ENCODE results near the gene SMC4. TPM values are rescaled to one million over a fixed set of nuclear protein-coding genes. Genes with fewer than 3 reads are reported as not detected.

Gene SMC4
- total and polyA plus RNA-seq, 2 of the 13 experiments (the other 11 are each of a cell fraction or from before 2014, with no cell fraction given), result 19.2 to 74.3 TPM

DNA sequence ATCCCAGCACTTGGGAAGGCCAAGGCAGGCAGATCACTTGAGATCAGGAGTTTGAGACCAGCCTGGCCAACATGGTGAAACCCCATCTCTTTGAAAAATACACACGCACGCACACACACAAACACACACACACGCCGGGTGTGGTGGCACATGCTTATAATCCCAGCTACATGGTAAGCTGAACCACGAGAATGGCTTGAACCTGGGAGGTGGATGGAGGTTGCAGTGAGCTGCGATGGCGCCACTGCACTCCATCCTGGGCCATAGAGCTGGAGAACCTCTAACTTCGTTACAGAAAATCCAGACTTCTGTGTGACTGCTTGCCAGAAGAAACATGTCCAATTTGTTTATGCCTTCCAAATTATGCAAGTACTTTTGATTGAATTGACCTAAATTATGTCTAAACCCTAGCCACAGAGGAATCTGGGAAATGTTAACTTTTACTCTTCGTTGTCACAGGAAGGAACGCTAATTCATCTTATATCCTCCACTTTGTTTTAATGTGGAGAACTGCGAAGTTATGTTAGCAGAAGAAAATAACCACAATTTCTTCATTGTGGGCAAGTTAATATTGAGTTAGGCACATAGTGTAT is 28.5 kb downstream of the SMC4 start:
- no peak overlapping the region for H3K4me3 ChIP-seq (replicated peaks in 1 of 3; ENCODE audit: insufficient read depth in 1 of 3, low read depth in 2 of 3, low read length in 3 of 3)
- no peak overlapping the region for H3K27ac ChIP-seq (ENCODE audit: extremely low read length, insufficient read depth, low read length)
- no peaks in the 10 kb centered on the region for H3K79me2 ChIP-seq (ENCODE audit: insufficient read depth, low read length)
- WGBS (ENCODE audit: low lambda C conversion rate), result 97% methylated on average over 11 of the region's 11 CpGs
- peaks cover 12 to 75% of the 10 kb centered on the region in 2 experiments for H3K36me3 ChIP-seq (replicated peaks in 1 of 2; ENCODE audit: control insufficient read depth in 1 of 2, insufficient read depth in 2 of 2, low read length in 2 of 2)
- H3K4me1 ChIP-seq (ENCODE audit: insufficient read depth, low read length), result no peaks in the 10 kb centered on the region
- in situ Hi-C loops (cut with HindIII; ENCODE audit: extremely low pct_ligation_motif_present, low pct_unique_long_range_greater_than_20kb) (no loop called here), intact Hi-C loops (cut with micrococcal nuclease; ENCODE audit: unreplicated experiment) (no loop called here)
- H3K9ac ChIP-seq (ENCODE audit: insufficient read depth, low read depth, low read length), result no peak overlapping the region
- POLR2A ChIA-PET, result no interaction called here
- H2AFZ ChIP-seq (ENCODE audit: low read length), result no peak overlapping the region
- BruUV-seq (replicated peaks), result no TSS peak
- H3K4me2 ChIP-seq (ENCODE audit: low read depth, low read length), result no peak overlapping the region
- CTCF ChIA-PET (ENCODE audit: low intra/inter-chr PET ratio, low total read pairs), result no interaction called here
- H3K9me3 ChIP-seq (ENCODE audit: low read length), result no peaks in the 10 kb centered on the region
- DNase-seq (ENCODE audit: low spot score) (no peak), FAIRE-seq (no peak), ATAC-seq (peak; percentile 41; the same call in 2 of the 3 replicates)
- no peaks in the 10 kb centered on the region for H3K27me3 ChIP-seq (ENCODE audit: control insufficient read depth in 1 of 2, insufficient read depth in 2 of 2, low read length in 2 of 2)
- H4K20me1 ChIP-seq (ENCODE audit: insufficient read depth, low read length), result no peaks in the 10 kb centered on the region; the same call in 1 of the 2 replicates
- TF ChIP-seq ZNF138 (CRISPR knock-in tag; IDR thresholded peaks at IDR 0.05; ENCODE audit: low read depth) (no peak), RFX5 (IDR thresholded peaks at IDR 0.05; ENCODE audit: low read depth, low read length) (no peak), BHLHE40 (IDR thresholded peaks at IDR 0.05; ENCODE audit: low read length) (no peak)
- TF ChIP-seq, protein P1, sequence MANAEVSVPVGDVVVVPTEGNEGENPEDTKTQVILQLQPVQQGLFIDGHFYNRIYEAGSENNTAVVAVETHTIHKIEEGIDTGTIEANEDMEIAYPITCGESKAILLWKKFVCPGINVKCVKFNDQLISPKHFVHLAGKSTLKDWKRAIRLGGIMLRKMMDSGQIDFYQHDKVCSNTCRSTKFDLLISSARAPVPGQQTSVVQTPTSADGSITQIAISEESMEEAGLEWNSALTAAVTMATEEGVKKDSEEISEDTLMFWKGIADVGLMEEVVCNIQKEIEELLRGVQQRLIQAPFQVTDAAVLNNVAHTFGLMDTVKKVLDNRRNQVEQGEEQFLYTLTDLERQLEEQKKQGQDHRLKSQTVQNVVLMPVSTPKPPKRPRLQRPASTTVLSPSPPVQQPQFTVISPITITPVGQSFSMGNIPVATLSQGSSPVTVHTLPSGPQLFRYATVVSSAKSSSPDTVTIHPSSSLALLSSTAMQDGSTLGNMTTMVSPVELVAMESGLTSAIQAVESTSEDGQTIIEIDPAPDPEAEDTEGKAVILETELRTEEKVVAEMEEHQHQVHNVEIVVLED (CRISPR knock-in tag; IDR thresholded peaks at IDR 0.05; ENCODE audit: borderline replicate concordance), result no peak

DNA sequence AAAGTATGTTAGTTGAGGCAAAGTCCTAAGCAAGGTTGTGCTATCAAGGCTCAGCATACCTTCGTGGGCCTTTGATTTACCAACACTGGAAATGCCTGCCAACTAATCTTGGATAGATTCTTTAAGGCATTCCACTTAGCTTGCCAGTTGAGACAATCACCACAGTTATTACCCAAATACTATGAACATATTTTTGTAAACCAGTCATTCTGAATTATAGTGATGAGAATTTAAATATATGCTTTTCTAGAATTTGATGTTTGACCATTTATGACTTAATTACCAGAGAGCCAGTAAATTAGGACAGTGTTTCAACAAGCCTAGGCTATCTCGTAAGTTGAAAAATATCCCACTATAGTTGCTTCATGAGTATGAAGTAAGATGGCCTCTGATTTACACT is 34.6 kb downstream of the SMC4 start:
- CTCF ChIA-PET (ENCODE audit: low intra/inter-chr PET ratio, low total read pairs), result no interaction called here
- ATAC-seq (no peak), DNase-seq (ENCODE audit: low spot score) (no peak), FAIRE-seq (no peak)
- Histone ChIP-seq H3K9me3 (ENCODE audit: low read length) (no peaks in the 10 kb centered on the region), H3K4me2 (ENCODE audit: low read depth, low read length) (no peak overlapping the region), H2AFZ (ENCODE audit: low read length) (no peak overlapping the region), H3K4me1 (ENCODE audit: insufficient read depth, low read length) (no peaks in the 10 kb centered on the region), H3K79me2 (ENCODE audit: insufficient read depth, low read length) (no peaks in the 10 kb centered on the region), H3K9ac (ENCODE audit: insufficient read depth, low read depth, low read length) (no peak overlapping the region), H3K36me3 (replicated peaks in 1 of 2; ENCODE audit: control insufficient read depth in 1 of 2, insufficient read depth in 2 of 2, low read length in 2 of 2) (peaks cover 4 to 30% of the 10 kb centered on the region in 2 experiments), H3K27ac (ENCODE audit: extremely low read length, insufficient read depth, low read length) (no peak overlapping the region), H3K27me3 (ENCODE audit: control insufficient read depth in 1 of 2, insufficient read depth in 2 of 2, low read length in 2 of 2) (no peaks in the 10 kb centered on the region), H4K20me1 (ENCODE audit: insufficient read depth, low read length) (no peaks in the 10 kb centered on the region; the same call in 1 of the 2 replicates), H3K4me3 (replicated peaks in 1 of 3; ENCODE audit: insufficient read depth in 1 of 3, low read depth in 2 of 3, low read length in 3 of 3) (no peak overlapping the region)
- POLR2A ChIA-PET, result no interaction called here
- intact Hi-C loops (cut with micrococcal nuclease; ENCODE audit: unreplicated experiment) (no loop called here), in situ Hi-C loops (cut with HindIII; ENCODE audit: extremely low pct_ligation_motif_present, low pct_unique_long_range_greater_than_20kb) (no loop called here)
- whole genome bisulfite sequencing (ENCODE audit: low lambda C conversion rate), result 93% methylated on average over 2 of the region's 2 CpGs
- no TSS peak for BruUV-seq (replicated peaks)
- no peak for TF ChIP-seq MEF2D (CRISPR knock-in tag; IDR thresholded peaks at IDR 0.05)
- TF ChIP-seq, protein P2, sequence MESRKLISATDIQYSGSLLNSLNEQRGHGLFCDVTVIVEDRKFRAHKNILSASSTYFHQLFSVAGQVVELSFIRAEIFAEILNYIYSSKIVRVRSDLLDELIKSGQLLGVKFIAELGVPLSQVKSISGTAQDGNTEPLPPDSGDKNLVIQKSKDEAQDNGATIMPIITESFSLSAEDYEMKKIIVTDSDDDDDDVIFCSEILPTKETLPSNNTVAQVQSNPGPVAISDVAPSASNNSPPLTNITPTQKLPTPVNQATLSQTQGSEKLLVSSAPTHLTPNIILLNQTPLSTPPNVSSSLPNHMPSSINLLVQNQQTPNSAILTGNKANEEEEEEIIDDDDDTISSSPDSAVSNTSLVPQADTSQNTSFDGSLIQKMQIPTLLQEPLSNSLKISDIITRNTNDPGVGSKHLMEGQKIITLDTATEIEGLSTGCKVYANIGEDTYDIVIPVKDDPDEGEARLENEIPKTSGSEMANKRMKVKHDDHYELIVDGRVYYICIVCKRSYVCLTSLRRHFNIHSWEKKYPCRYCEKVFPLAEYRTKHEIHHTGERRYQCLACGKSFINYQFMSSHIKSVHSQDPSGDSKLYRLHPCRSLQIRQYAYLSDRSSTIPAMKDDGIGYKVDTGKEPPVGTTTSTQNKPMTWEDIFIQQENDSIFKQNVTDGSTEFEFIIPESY (CRISPR knock-in tag; IDR thresholded peaks at IDR 0.05), result no peak
- no peak for TF ChIP-seq RFX1 (IDR thresholded peaks at IDR 0.05)
- TF ChIP-seq CAMTA2 (CRISPR knock-in tag; IDR thresholded peaks at IDR 0.05; ENCODE audit: borderline replicate concordance), result no peak
- TF ChIP-seq ZSCAN21 (CRISPR knock-in tag; IDR thresholded peaks at IDR 0.05; ENCODE audit: borderline replicate concordance), result no peak
- TF ChIP-seq PRMT3 (CRISPR knock-in tag; IDR thresholded peaks at IDR 0.05; ENCODE audit: borderline replicate concordance, low read depth), result no peak
- TF ChIP-seq HMG20A (CRISPR knock-in tag; IDR thresholded peaks at IDR 0.05; ENCODE audit: borderline replicate concordance), result no peak
- no peak for TF ChIP-seq SALL2 (CRISPR knock-in tag; IDR thresholded peaks at IDR 0.05)
- TF ChIP-seq ZFP62 (CRISPR knock-in tag; IDR thresholded peaks at IDR 0.05), result no peak
- TF ChIP-seq, protein P3, sequence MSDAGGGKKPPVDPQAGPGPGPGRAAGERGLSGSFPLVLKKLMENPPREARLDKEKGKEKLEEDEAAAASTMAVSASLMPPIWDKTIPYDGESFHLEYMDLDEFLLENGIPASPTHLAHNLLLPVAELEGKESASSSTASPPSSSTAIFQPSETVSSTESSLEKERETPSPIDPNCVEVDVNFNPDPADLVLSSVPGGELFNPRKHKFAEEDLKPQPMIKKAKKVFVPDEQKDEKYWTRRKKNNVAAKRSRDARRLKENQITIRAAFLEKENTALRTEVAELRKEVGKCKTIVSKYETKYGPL (CRISPR knock-in tag; IDR thresholded peaks at IDR 0.05), result no peak
- no peak for TF ChIP-seq ZNF260 (CRISPR knock-in tag; IDR thresholded peaks at IDR 0.05; ENCODE audit: borderline replicate concordance, low read depth)
- no peak for TF ChIP-seq ZNF160 (CRISPR knock-in tag; IDR thresholded peaks at IDR 0.05)
